ENCODE measurements around the gene GRIN2A.
A peak's percentile ranks its signal among the peaks of the same experiment; 100 is the strongest.

GRIN2A gene

GRCh38 chr16:10181196-10182162 lies 749 bp downstream of the GRIN2A start:
- DNase-seq (ENCODE audit: low read depth in 2 of 2) = peak in 1 of 2 donors; percentile 19

GRCh38 chr16:10180771-10181163 lies 1.5 kb downstream of the GRIN2A start:
- peak in 1 of 2 donors; percentile 18 for DNase-seq (ENCODE audit: low read depth in 2 of 2)

- DNase-seq (ENCODE audit: low read depth in 2 of 2) = no peak
Measured at GRCh38 chr16:10180042-10180770, 2.0 kb downstream of the GRIN2A start.

- DNase-seq (ENCODE audit: low read depth in 2 of 2) = no peak
Measured at GRCh38 chr16:10178526-10178925, 3.7 kb downstream of the GRIN2A start.

- no peak for DNase-seq (ENCODE audit: low read depth in 2 of 2)
Measured at GRCh38 chr16:10178080-10178479, 4.1 kb downstream of the GRIN2A start.

GRCh38 chr16:10172848-10173655 lies 9.2 kb downstream of the GRIN2A start:
- no peak for DNase-seq (ENCODE audit: low read depth in 2 of 2)

GRCh38 chr16:10171221-10171620 lies 11.0 kb downstream of the GRIN2A start:
- DNase-seq (ENCODE audit: low read depth in 2 of 2) = no peak

- no peak for DNase-seq (ENCODE audit: low read depth in 2 of 2)
Measured at GRCh38 chr16:10169904-10170410, 12.3 kb downstream of the GRIN2A start.

- DNase-seq (ENCODE audit: low read depth in 2 of 2) = no peak
Measured at GRCh38 chr16:10169031-10169430, 13.2 kb downstream of the GRIN2A start.

GRCh38 chr16:10168258-10168657 lies 14.0 kb downstream of the GRIN2A start:
- no peak for DNase-seq (ENCODE audit: low read depth in 2 of 2)

GRCh38 chr16:10165643-10166042 lies 16.6 kb downstream of the GRIN2A start:
- DNase-seq (ENCODE audit: low read depth in 2 of 2) = no peak

GRCh38 chr16:10162981-10163380 lies 19.2 kb downstream of the GRIN2A start:
- no peak for DNase-seq (ENCODE audit: low read depth in 2 of 2)

GRCh38 chr16:10156099-10156498 lies 26.1 kb downstream of the GRIN2A start:
- DNase-seq (ENCODE audit: low read depth in 2 of 2) = no peak

GRCh38 chr16:10154389-10154788 lies 27.8 kb downstream of the GRIN2A start:
- DNase-seq (ENCODE audit: low read depth in 2 of 2) = no peak

GRCh38 chr16:10153985-10154384 lies 28.2 kb downstream of the GRIN2A start:
- no peak for DNase-seq (ENCODE audit: low read depth in 2 of 2)

- no peak for DNase-seq (ENCODE audit: low read depth in 2 of 2)
Measured at GRCh38 chr16:10151718-10152117, 30.5 kb downstream of the GRIN2A start.

GRCh38 chr16:10150906-10151305 lies 31.3 kb downstream of the GRIN2A start:
- DNase-seq (ENCODE audit: low read depth in 2 of 2) = no peak

GRCh38 chr16:10145542-10146035 lies 36.6 kb downstream of the GRIN2A start:
- DNase-seq (ENCODE audit: low read depth in 2 of 2) = no peak

GRCh38 chr16:10141671-10142070 lies 40.6 kb downstream of the GRIN2A start:
- DNase-seq (ENCODE audit: low read depth in 2 of 2) = no peak

GRCh38 chr16:10138881-10139280 lies 43.3 kb downstream of the GRIN2A start:
- DNase-seq (ENCODE audit: low read depth in 2 of 2) = no peak

- DNase-seq (ENCODE audit: low read depth in 2 of 2) = no peak
Measured at GRCh38 chr16:10137341-10137740, 44.9 kb downstream of the GRIN2A start.

GRCh38 chr16:10136916-10137315 lies 45.3 kb downstream of the GRIN2A start:
- no peak for DNase-seq (ENCODE audit: low read depth in 2 of 2)

Data from stimulated activated CD4-positive, alpha-beta T cell treated with anti-CD3 and anti-CD28 coated beads, Interleukin-1b, Interleukin-23, amount 100 ng/mL, for 4 hours (primary cell).